ENCODE measurements around the gene C5. TPM values are rescaled to one million over a fixed set of nuclear protein-coding genes. Genes with fewer than 3 reads are reported as not detected.

C5 gene
- polyA plus RNA-seq, 1 of the 3 experiments (the other 2 are of a cell fraction) = 1.8 TPM

DNA sequence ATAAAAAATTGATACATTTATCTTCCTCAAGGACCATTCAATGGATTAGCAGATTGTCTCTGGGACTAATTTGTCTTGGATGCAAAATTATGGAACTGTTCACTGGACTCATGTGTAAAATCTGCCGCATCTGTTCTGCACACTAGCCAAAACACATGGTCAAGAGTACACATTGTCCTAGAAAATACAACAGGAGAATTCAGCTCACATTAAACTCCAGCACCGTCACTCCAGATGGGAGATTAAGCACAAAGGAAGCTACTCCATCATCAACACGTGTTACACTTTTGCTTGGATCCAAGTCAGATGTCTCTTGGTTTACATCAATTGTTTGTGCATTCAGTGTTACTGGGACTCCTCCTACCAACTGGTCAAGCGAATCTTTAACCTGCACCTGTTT, 28.8 kb downstream of the C5 start (continued):
- TF ChIP-seq RCOR1 (IDR thresholded peaks at IDR 0.05; ENCODE audit: low read length) = no peak
- TF ChIP-seq, protein P1, sequence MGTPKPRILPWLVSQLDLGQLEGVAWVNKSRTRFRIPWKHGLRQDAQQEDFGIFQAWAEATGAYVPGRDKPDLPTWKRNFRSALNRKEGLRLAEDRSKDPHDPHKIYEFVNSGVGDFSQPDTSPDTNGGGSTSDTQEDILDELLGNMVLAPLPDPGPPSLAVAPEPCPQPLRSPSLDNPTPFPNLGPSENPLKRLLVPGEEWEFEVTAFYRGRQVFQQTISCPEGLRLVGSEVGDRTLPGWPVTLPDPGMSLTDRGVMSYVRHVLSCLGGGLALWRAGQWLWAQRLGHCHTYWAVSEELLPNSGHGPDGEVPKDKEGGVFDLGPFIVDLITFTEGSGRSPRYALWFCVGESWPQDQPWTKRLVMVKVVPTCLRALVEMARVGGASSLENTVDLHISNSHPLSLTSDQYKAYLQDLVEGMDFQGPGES (IDR thresholded peaks at IDR 0.05; ENCODE audit: low read depth, low read length) = no peak
- TF ChIP-seq RAD21 (IDR thresholded peaks at IDR 0.05; ENCODE audit: low read length) = no peak
- no peak for TF ChIP-seq SIN3A (IDR thresholded peaks at IDR 0.05; ENCODE audit: borderline replicate concordance, low read depth, low read length)

- H3K9ac ChIP-seq = no peak overlapping the region
- H3F3A ChIP-seq (replicated peaks; ENCODE audit: insufficient read depth) = no peaks in the 10 kb centered on the region
- H3K27me3 ChIP-seq (ENCODE audit: insufficient read depth) = no peaks in the 10 kb centered on the region
- no peaks in the 10 kb centered on the region for H3K79me2 ChIP-seq (ENCODE audit: insufficient read depth)
- ChIA-PET POLR2A (no interaction called here), CTCF (no interaction called here)
- H2AFZ ChIP-seq (ENCODE audit: low read depth) = no peak overlapping the region
- H3K4me2 ChIP-seq = no peak overlapping the region
- DNase-seq = no peak
- H3K27ac ChIP-seq (ENCODE audit: low read depth in 2 of 2, low read length in 1 of 2) = no peak overlapping the region
- no peaks in the 10 kb centered on the region for H4K20me1 ChIP-seq (ENCODE audit: insufficient read depth)
- H3K4me3 ChIP-seq (ENCODE audit: low read depth in 2 of 2, low read length in 1 of 2) = no peak overlapping the region
- no peaks in the 10 kb centered on the region for H3K9me2 ChIP-seq
- H3K36me3 ChIP-seq (replicated peaks in 1 of 2; ENCODE audit: control insufficient read depth in 1 of 2, insufficient read depth in 2 of 2, low read length in 1 of 2) = peaks cover 3 to 6% of the 10 kb centered on the region in 2 experiments
- H3K4me1 ChIP-seq (ENCODE audit: control insufficient read depth in 1 of 2, insufficient read depth in 2 of 2, low read depth in 1 of 2, low read length in 1 of 2) = no peaks in the 10 kb centered on the region
- TF ChIP-seq TEAD4 (IDR thresholded peaks at IDR 0.05; ENCODE audit: borderline replicate concordance, insufficient read depth) = no peak
- no peak for TF ChIP-seq RAD21 (IDR thresholded peaks at IDR 0.05; ENCODE audit: low read length)
- TF ChIP-seq TCF12 (IDR thresholded peaks at IDR 0.05) = no peak
- TF ChIP-seq MXI1 (IDR thresholded peaks at IDR 0.05; ENCODE audit: low read depth, low read length) = no peak
- TF ChIP-seq EP300 (IDR thresholded peaks at IDR 0.05; ENCODE audit: borderline replicate concordance in 1 of 2, low read depth in 1 of 2, low read length in 1 of 2) = no peak
- TF ChIP-seq, protein P1 (IDR thresholded peaks at IDR 0.05; ENCODE audit: low read depth, low read length) = no peak
- no peak for TF ChIP-seq NRF1 (IDR thresholded peaks at IDR 0.05; ENCODE audit: low read depth, low read length)
- no peak for TF ChIP-seq RFX5 (IDR thresholded peaks at IDR 0.05; ENCODE audit: low read length)
- no peak for TF ChIP-seq MEF2A (IDR thresholded peaks at IDR 0.05; ENCODE audit: borderline replicate concordance, low read depth)
- TF ChIP-seq FOXJ3 (CRISPR knock-in tag; IDR thresholded peaks at IDR 0.05) = no peak
- no peak for TF ChIP-seq FOSL2 (IDR thresholded peaks at IDR 0.05; ENCODE audit: borderline replicate concordance, low read depth)
- no peak for TF ChIP-seq GATA2 (CRISPR knock-in tag; IDR thresholded peaks at IDR 0.05)
- no peak for TF ChIP-seq EZH2phosphoT487 (IDR thresholded peaks at IDR 0.05; ENCODE audit: borderline replicate concordance, low read depth)
- no peak for TF ChIP-seq RXRA (IDR thresholded peaks at IDR 0.05; ENCODE audit: borderline replicate concordance, low read depth)
- TF ChIP-seq REST (IDR thresholded peaks at IDR 0.05; ENCODE audit: low read depth, low read length) = no peak
- TF ChIP-seq, protein P2, sequence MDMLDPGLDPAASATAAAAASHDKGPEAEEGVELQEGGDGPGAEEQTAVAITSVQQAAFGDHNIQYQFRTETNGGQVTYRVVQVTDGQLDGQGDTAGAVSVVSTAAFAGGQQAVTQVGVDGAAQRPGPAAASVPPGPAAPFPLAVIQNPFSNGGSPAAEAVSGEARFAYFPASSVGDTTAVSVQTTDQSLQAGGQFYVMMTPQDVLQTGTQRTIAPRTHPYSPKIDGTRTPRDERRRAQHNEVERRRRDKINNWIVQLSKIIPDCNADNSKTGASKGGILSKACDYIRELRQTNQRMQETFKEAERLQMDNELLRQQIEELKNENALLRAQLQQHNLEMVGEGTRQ (IDR thresholded peaks at IDR 0.05; ENCODE audit: borderline replicate concordance, low read depth, low read length) = no peak
- TF ChIP-seq JUND (IDR thresholded peaks at IDR 0.05) = no peak
- no peak for TF ChIP-seq SIN3A (IDR thresholded peaks at IDR 0.05; ENCODE audit: borderline replicate concordance, low read depth, low read length)
- TF ChIP-seq GABPA (IDR thresholded peaks at IDR 0.05; ENCODE audit: low read depth) = no peak
- no peak for TF ChIP-seq PBX3 (IDR thresholded peaks at IDR 0.05)
- no peaks in the 10 kb centered on the region for H3K9me3 ChIP-seq
- 71% methylated on average over 5 of the region's 5 CpGs for WGBS (ENCODE audit: low lambda C conversion rate)
These were observed 30.8 kb downstream of the C5 start for GRCh38 chr9:121019273-121019672.

All from SK-N-SH (cell line).